ENCODE results near the gene FOXP3.

Gene FOXP3

DNA sequence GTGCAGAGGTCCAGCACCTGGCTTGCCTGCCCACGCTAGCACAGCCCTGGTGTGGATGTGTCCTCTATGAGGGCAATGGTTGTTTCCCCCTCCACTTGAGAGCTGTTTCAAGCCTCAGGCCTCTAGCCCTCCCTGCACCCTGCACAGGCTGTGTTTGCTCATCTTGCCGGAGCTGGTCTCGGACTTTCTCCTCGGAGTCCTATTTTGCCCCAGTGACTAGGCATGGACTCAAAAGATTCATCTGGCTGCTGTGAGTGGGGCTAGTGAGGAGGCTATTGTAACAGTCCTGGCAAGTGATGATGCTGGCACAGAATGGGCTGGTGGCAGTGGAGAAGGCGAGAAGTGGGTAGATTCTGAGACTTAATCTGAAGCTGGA is 5.8 kb downstream of the FOXP3 start:
- Histone ChIP-seq H3K4me3 (ENCODE audit: low read length) (no peak overlapping the region), H3K4me1 (ENCODE audit: low read length) (no peaks in the 10 kb centered on the region), H3K9me2 (replicated peaks; ENCODE audit: insufficient read depth, low read length) (no peaks in the 10 kb centered on the region), H3K27ac (ENCODE audit: low read length) (no peak overlapping the region), H3K27me3 (replicated peaks; ENCODE audit: insufficient read depth, low read length) (no peaks in the 10 kb centered on the region), H3K79me2 (ENCODE audit: low read length) (no peaks in the 10 kb centered on the region), H3K36me3 (replicated peaks; ENCODE audit: insufficient read depth, low read length) (no peaks in the 10 kb centered on the region), H3F3A (ENCODE audit: insufficient read depth, low read length) (no peaks in the 10 kb centered on the region), H3K9ac (ENCODE audit: low read length) (no peak overlapping the region), H3K9me3 (replicated peaks; ENCODE audit: insufficient read depth, low read length) (no peaks in the 10 kb centered on the region), H4K20me1 (ENCODE audit: insufficient read depth, low read length) (no peaks in the 10 kb centered on the region), H3K4me2 (ENCODE audit: low read depth, low read length) (no peak overlapping the region), H2AFZ (ENCODE audit: low read length) (no peak overlapping the region)
- no peak for DNase-seq
- no peak for TF ChIP-seq EZH2 (optimal IDR thresholded peaks at IDR 0.05; ENCODE audit: low read depth, low read length)
- TF ChIP-seq EZH2phosphoT487 (IDR thresholded peaks at IDR 0.05; ENCODE audit: low read length), result no peak
- TF ChIP-seq, protein P1, sequence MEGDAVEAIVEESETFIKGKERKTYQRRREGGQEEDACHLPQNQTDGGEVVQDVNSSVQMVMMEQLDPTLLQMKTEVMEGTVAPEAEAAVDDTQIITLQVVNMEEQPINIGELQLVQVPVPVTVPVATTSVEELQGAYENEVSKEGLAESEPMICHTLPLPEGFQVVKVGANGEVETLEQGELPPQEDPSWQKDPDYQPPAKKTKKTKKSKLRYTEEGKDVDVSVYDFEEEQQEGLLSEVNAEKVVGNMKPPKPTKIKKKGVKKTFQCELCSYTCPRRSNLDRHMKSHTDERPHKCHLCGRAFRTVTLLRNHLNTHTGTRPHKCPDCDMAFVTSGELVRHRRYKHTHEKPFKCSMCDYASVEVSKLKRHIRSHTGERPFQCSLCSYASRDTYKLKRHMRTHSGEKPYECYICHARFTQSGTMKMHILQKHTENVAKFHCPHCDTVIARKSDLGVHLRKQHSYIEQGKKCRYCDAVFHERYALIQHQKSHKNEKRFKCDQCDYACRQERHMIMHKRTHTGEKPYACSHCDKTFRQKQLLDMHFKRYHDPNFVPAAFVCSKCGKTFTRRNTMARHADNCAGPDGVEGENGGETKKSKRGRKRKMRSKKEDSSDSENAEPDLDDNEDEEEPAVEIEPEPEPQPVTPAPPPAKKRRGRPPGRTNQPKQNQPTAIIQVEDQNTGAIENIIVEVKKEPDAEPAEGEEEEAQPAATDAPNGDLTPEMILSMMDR (IDR thresholded peaks at IDR 0.05; ENCODE audit: low read length), result no peak

DNA sequence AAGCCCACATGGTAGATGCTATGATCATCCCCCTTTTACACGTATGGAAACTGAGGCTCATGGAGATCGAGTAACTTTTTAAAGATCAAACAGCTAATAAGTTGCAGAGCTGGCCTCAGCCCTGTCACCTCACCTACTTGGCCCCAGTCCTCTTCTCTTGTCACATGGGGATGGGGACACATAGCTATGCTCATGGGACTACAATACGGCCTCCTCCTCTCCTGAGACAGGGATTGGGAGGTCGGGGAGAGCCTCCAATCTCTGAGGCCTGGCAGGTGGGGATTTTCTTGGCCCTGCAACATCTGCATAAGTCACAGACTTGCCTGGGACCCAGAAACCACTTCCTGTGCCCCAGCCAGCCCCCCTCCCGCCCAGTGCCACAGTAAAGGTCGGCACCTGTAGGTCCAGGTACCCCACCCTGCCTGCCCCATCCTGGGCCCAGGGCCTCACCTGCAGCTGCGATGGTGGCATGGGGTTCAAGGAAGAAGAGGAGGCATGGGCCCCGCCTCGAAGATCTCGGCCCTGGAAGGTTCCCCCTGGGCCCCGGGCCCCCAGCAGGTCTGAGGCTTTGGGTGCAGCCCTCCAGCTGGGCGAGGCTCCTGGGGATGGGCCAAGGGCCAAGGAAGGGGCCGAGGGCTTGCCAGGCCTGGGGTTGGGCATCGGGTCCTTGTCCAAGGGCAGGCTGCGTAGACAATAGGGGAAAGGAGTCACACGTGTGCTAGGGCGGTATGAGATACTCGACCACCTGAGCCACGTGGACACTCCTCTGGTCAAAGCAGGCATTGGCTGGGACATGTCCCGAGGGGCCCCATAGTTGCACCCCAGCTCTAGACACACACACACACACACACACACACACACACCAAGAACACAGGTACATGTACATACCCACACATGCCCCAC is 6.4 kb downstream of the FOXP3 start:
- Histone ChIP-seq H3K9ac (ENCODE audit: low read length) (no peak overlapping the region), H3K36me3 (replicated peaks; ENCODE audit: insufficient read depth, low read length) (no peaks in the 10 kb centered on the region), H3K9me3 (replicated peaks; ENCODE audit: insufficient read depth, low read length) (no peaks in the 10 kb centered on the region), H3K79me2 (ENCODE audit: low read length) (no peaks in the 10 kb centered on the region), H3K4me2 (ENCODE audit: low read depth, low read length) (no peak overlapping the region), H3K4me1 (ENCODE audit: low read length) (no peaks in the 10 kb centered on the region), H3K9me2 (replicated peaks; ENCODE audit: insufficient read depth, low read length) (no peaks in the 10 kb centered on the region), H3F3A (ENCODE audit: insufficient read depth, low read length) (no peaks in the 10 kb centered on the region), H2AFZ (ENCODE audit: low read length) (no peak overlapping the region), H3K27ac (ENCODE audit: low read length) (no peak overlapping the region), H4K20me1 (ENCODE audit: insufficient read depth, low read length) (no peaks in the 10 kb centered on the region), H3K27me3 (replicated peaks; ENCODE audit: insufficient read depth, low read length) (no peaks in the 10 kb centered on the region), H3K4me3 (ENCODE audit: low read length) (no peak overlapping the region)
- DNase-seq, result no peak
- TF ChIP-seq, protein P1 (IDR thresholded peaks at IDR 0.05; ENCODE audit: low read length), result no peak
- TF ChIP-seq EZH2 (optimal IDR thresholded peaks at IDR 0.05; ENCODE audit: low read depth, low read length) (no peak), EZH2phosphoT487 (IDR thresholded peaks at IDR 0.05; ENCODE audit: low read length) (no peak)

DNA sequence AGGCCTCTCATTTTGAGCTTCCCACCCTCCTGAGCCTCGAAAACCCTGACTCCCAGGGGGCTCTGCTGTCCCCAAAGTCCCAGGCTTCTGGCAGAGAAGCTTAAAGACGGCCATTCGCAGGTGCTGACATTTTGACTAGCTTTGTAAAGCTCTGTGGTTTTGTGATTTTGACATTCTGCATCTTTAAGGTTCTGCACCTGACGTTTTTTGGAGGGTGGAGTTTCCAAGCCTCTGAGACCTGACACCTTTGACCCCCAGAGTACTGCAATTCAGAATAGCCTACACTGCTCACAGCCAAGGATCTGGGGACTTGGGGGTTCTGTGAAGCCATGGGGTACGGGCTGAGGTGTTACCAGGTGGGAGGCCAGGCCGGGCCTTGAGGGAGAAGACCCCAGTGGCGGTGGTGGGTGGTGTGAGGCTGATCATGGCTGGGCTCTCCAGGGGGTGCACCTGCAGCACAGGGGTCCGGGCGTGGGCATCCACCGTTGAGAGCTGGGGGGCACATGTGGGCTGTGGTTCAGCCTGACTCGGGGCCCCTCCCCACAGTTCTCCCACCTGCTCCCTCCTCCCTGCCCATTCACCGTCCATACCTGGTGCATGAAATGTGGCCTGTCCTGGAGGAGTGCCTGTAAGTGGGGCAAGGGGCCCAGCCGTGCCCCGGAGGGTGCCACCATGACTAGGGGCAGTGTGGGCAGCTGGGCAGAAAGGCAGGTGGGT is 7.3 kb downstream of the FOXP3 start:
- Histone ChIP-seq H3K4me1 (ENCODE audit: low read length) (no peaks in the 10 kb centered on the region), H3K79me2 (ENCODE audit: low read length) (no peaks in the 10 kb centered on the region), H3K4me2 (ENCODE audit: low read depth, low read length) (no peak overlapping the region), H2AFZ (ENCODE audit: low read length) (no peak overlapping the region), H3K27ac (ENCODE audit: low read length) (no peak overlapping the region), H3K27me3 (replicated peaks; ENCODE audit: insufficient read depth, low read length) (no peaks in the 10 kb centered on the region), H3K4me3 (ENCODE audit: low read length) (no peak overlapping the region), H3K36me3 (replicated peaks; ENCODE audit: insufficient read depth, low read length) (no peaks in the 10 kb centered on the region), H3K9ac (ENCODE audit: low read length) (no peak overlapping the region), H4K20me1 (ENCODE audit: insufficient read depth, low read length) (no peaks in the 10 kb centered on the region), H3F3A (ENCODE audit: insufficient read depth, low read length) (no peaks in the 10 kb centered on the region), H3K9me3 (replicated peaks; ENCODE audit: insufficient read depth, low read length) (no peaks in the 10 kb centered on the region), H3K9me2 (replicated peaks; ENCODE audit: insufficient read depth, low read length) (no peaks in the 10 kb centered on the region)
- TF ChIP-seq, protein P1 (IDR thresholded peaks at IDR 0.05; ENCODE audit: low read length), result no peak
- TF ChIP-seq EZH2phosphoT487 (IDR thresholded peaks at IDR 0.05; ENCODE audit: low read length) (no peak), EZH2 (optimal IDR thresholded peaks at IDR 0.05; ENCODE audit: low read depth, low read length) (no peak)
- no peak for DNase-seq

Data from MM.1S (cell line).